SK-N-SH treated with all-trans-retinoic acid at 6 μM for 48 hours (cell line): ENCODE measurements around the gene OR2B2.
"Not testable (repeated sequence)": the region's sequence is repeated elsewhere in the genome, so short reads cannot be mapped to it uniquely, and the experiment has no call there.

ENCODE experiments used
- ATAC-seq: fragments of 200-7000 bp; cut with Tn5 transposase; 3 replicates; pipeline ENCODE4 v1.9.1; 2020; ENCODE audit warnings: mild to moderate bottlenecking, moderate library complexity
- ARNTL ChIP-seq: fragments of 450-650 bp; formaldehyde crosslinking; IDR thresholded peaks from 2 replicates; pipeline ENCODE4 v1.5.0; 2020; ENCODE audit warnings: low read depth, mild to moderate bottlenecking, moderate library complexity, borderline replicate concordance
- BACH2 ChIP-seq: fragments of 250-450 bp; sonication (Bioruptor Pico); IDR thresholded peaks from 2 replicates; pipeline ENCODE4 v1.9.0; 2021; ENCODE audit warnings: mild to moderate bottlenecking, borderline replicate concordance
- CREB5 ChIP-seq: fragments of 250-450 bp; sonication (Bioruptor Pico); IDR thresholded peaks from 2 replicates; pipeline ENCODE4 v1.5.1; 2020; ENCODE audit warnings: low read depth, mild to moderate bottlenecking, moderate library complexity
- CSDC2 ChIP-seq: fragments of 250-450 bp; sonication (Bioruptor Pico); IDR thresholded peaks from 2 replicates; pipeline ENCODE4 v1.5.0; 2020; ENCODE audit warnings: mild to moderate bottlenecking, moderate library complexity
- CSRNP3 ChIP-seq: fragments of 250-450 bp; sonication (Bioruptor Pico); IDR thresholded peaks from 2 replicates; pipeline ENCODE4 v1.5.1; 2021; ENCODE audit warnings: mild to moderate bottlenecking, moderate library complexity
- ESRRG ChIP-seq: fragments of 250-450 bp; sonication (Bioruptor Pico); IDR thresholded peaks from 2 replicates; pipeline ENCODE4 v1.6.1; 2021; ENCODE audit warnings: mild to moderate bottlenecking
- GLIS3 ChIP-seq: fragments of 250-450 bp; sonication (Bioruptor Pico); IDR thresholded peaks from 2 replicates; pipeline ENCODE4 v1.5.0; 2020; ENCODE audit warnings: mild to moderate bottlenecking, moderate library complexity
- OSR1 ChIP-seq: fragments of 250-450 bp; sonication (Bioruptor Pico); IDR thresholded peaks from 2 replicates; pipeline ENCODE4 v1.8.0; 2022; ENCODE audit warnings: moderate library complexity, mild to moderate bottlenecking, inconsistent platforms
- PATZ1 ChIP-seq: fragments of 250-450 bp; sonication (Bioruptor Pico); IDR thresholded peaks from 2 replicates; pipeline ENCODE4 v1.8.0; 2020; ENCODE audit warnings: mild to moderate bottlenecking, moderate library complexity, borderline replicate concordance
- POU6F1 ChIP-seq: fragments of 250-450 bp; sonication (Bioruptor Pico); IDR thresholded peaks from 2 replicates; pipeline ENCODE4 v1.8.0; 2021; ENCODE audit warnings: low read depth, mild to moderate bottlenecking, moderate library complexity, borderline replicate concordance
- PPARA ChIP-seq: fragments of 250-450 bp; sonication (Bioruptor Pico); IDR thresholded peaks from 2 replicates; pipeline ENCODE4 v1.5.0; 2020; ENCODE audit warnings: mild to moderate bottlenecking, borderline replicate concordance
- RARB ChIP-seq: fragments of 250-450 bp; sonication (Bioruptor Pico); IDR thresholded peaks from 2 replicates; pipeline ENCODE4 v1.8.0; 2021; ENCODE audit warnings: mild to moderate bottlenecking, moderate library complexity
- SNAI2 ChIP-seq: fragments of 250-450 bp; sonication (Bioruptor Pico); IDR thresholded peaks from 2 replicates; pipeline ENCODE4 v1.5.0; 2020; ENCODE audit warnings: mild to moderate bottlenecking, moderate library complexity
- TCF4 ChIP-seq: fragments of 250-450 bp; sonication (Bioruptor Pico); IDR thresholded peaks from 2 replicates; pipeline ENCODE4 v1.8.0; 2021; ENCODE audit warnings: mild to moderate bottlenecking, moderate library complexity, borderline replicate concordance
- TOX ChIP-seq: fragments of 250-450 bp; sonication (Bioruptor Pico); IDR thresholded peaks from 2 replicates; pipeline ENCODE4 v1.8.0; 2021; ENCODE audit warnings: mild to moderate bottlenecking, moderate library complexity, borderline replicate concordance
- TSHZ2 ChIP-seq: fragments of 250-450 bp; sonication (Bioruptor Pico); IDR thresholded peaks from 2 replicates; pipeline ENCODE4 v1.5.0; 2020; ENCODE audit warnings: mild to moderate bottlenecking, moderate library complexity
- ZC3H10 ChIP-seq: fragments of 250-450 bp; sonication (Bioruptor Pico); IDR thresholded peaks from 2 replicates; pipeline ENCODE4 v1.5.1; 2021; ENCODE audit warnings: mild to moderate bottlenecking, moderate library complexity
- ZNF565 ChIP-seq: fragments of 450-650 bp; formaldehyde crosslinking; conservative IDR thresholded peaks from 2 replicates; pipeline ENCODE4 v1.5.0; 2020; ENCODE audit warnings: low read depth, mild to moderate bottlenecking, moderate library complexity
- ZNF70 ChIP-seq: fragments of 450-650 bp; formaldehyde crosslinking; IDR thresholded peaks from 2 replicates; pipeline ENCODE4 v1.5.0; 2020; ENCODE audit warnings: mild to moderate bottlenecking, moderate library complexity
- ZNF8 ChIP-seq: fragments of 450-650 bp; formaldehyde crosslinking; IDR thresholded peaks from 2 replicates; pipeline ENCODE4 v1.5.0; 2020; ENCODE audit warnings: mild to moderate bottlenecking, moderate library complexity

The OR2B2 gene

GRCh38 chr6:27902335-27903314 lies 9.6 kb downstream of the OR2B2 start:
- TF ChIP-seq SNAI2 (CRISPR knock-in tag) (no peak), TCF4 (CRISPR knock-in tag) (no peak), ZC3H10 (CRISPR knock-in tag) (no peak), ZNF8 (CRISPR knock-in tag) (peak; percentile 45; the same call in 1 of the 2 replicates), TOX (no peak), OSR1 (CRISPR knock-in tag) (no peak)
- TF ChIP-seq, all 23 proteins: peak for 1
- peak; percentile 90 for ATAC-seq

- TF ChIP-seq ARNTL (no peak), RARB (CRISPR knock-in tag) (no peak), TCF4 (CRISPR knock-in tag) (no peak), POU6F1 (no peak), GLIS3 (CRISPR knock-in tag) (no peak), ZNF70 (CRISPR knock-in tag) (no peak), ZNF565 (CRISPR knock-in tag) (no peak), ZNF8 (CRISPR knock-in tag) (no peak), ESRRG (CRISPR knock-in tag) (no peak), TSHZ2 (CRISPR knock-in tag) (no peak), CREB5 (CRISPR knock-in tag) (no peak), SNAI2 (CRISPR knock-in tag) (no peak), PATZ1 (CRISPR knock-in tag) (no peak), BACH2 (no peak), CSRNP3 (CRISPR knock-in tag) (no peak), CSDC2 (no peak), OSR1 (CRISPR knock-in tag) (no peak), PPARA (CRISPR knock-in tag) (no peak)
Measured at GRCh38 chr6:27901801-27902200, 10.4 kb downstream of the OR2B2 start.

GRCh38 chr6:27900197-27900596 lies 12.0 kb downstream of the OR2B2 start:
- ATAC-seq: not testable (repeated sequence)

More at GRCh38 chr6:27901801-27902200, 10.4 kb downstream of the OR2B2 start:
- no peak for ATAC-seq
